Measurements from ENCODE around the gene OS9.
"Not testable (repeated sequence)": the region's sequence is repeated elsewhere in the genome, so short reads cannot be mapped to it uniquely, and the experiment has no call there.

Gene OS9

GRCh38 chr12:57695770-57696432 is 2.0 kb downstream of the OS9 start:
- no peak for DNase-seq (ENCODE audit: low read depth in 2 of 2)

GRCh38 chr12:57697076-57697475 is 3.1 kb downstream of the OS9 start:
- no peak for DNase-seq (ENCODE audit: low read depth in 2 of 2)

- no peak for DNase-seq (ENCODE audit: low read depth in 2 of 2)
Observed at GRCh38 chr12:57698414-57698813, 4.5 kb downstream of the OS9 start.

- DNase-seq (ENCODE audit: low read depth in 2 of 2) = no peak
Observed at GRCh38 chr12:57700317-57700716, 6.4 kb downstream of the OS9 start.

- DNase-seq (ENCODE audit: low read depth in 2 of 2) = no peak
Observed at GRCh38 chr12:57707250-57707649, 13.3 kb downstream of the OS9 start.

GRCh38 chr12:57708296-57708695 is 14.4 kb downstream of the OS9 start:
- no peak for DNase-seq (ENCODE audit: low read depth in 2 of 2)

GRCh38 chr12:57712701-57713100 is 18.8 kb downstream of the OS9 start:
- no peak for DNase-seq (ENCODE audit: low read depth in 2 of 2)

GRCh38 chr12:57713209-57713608 is 19.3 kb downstream of the OS9 start:
- DNase-seq (ENCODE audit: low read depth in 2 of 2) = no peak

- DNase-seq (ENCODE audit: low read depth in 2 of 2) = not testable (repeated sequence)
Observed at GRCh38 chr12:57715036-57715748, 21.3 kb downstream of the OS9 start.

GRCh38 chr12:57715786-57716185 is 21.9 kb downstream of the OS9 start:
- DNase-seq (ENCODE audit: low read depth in 2 of 2) = no peak

- no peak for DNase-seq (ENCODE audit: low read depth in 2 of 2)
Observed at GRCh38 chr12:57716305-57716704, 22.4 kb downstream of the OS9 start.

GRCh38 chr12:57717131-57717530 is 23.2 kb downstream of the OS9 start:
- DNase-seq (ENCODE audit: low read depth in 2 of 2) = no peak

- no peak for DNase-seq (ENCODE audit: low read depth in 2 of 2)
Observed at GRCh38 chr12:57717846-57718640, 24.1 kb downstream of the OS9 start.

- DNase-seq (ENCODE audit: low read depth in 2 of 2) = no peak
Observed at GRCh38 chr12:57718641-57719528, 25.0 kb downstream of the OS9 start.

- no peak for DNase-seq (ENCODE audit: low read depth in 2 of 2)
Observed at GRCh38 chr12:57719777-57720605, 26.1 kb downstream of the OS9 start.

GRCh38 chr12:57720606-57721595 is 27.0 kb downstream of the OS9 start:
- DNase-seq (ENCODE audit: low read depth in 2 of 2) = no peak

- not testable (repeated sequence) for DNase-seq (ENCODE audit: low read depth in 2 of 2)
Observed at GRCh38 chr12:57721846-57722608, 28.1 kb downstream of the OS9 start.

- DNase-seq (ENCODE audit: low read depth in 2 of 2) = no peak
Observed at GRCh38 chr12:57722716-57723629, 29.0 kb downstream of the OS9 start.
